ENCODE data around the gene GBGT1. TPM values are rescaled to one million over a fixed set of nuclear protein-coding genes. Genes with fewer than 3 reads are reported as not detected.

The GBGT1 gene
- total RNA-seq, 1 experiment from 2014 or later, result 16.5 TPM

DNA sequence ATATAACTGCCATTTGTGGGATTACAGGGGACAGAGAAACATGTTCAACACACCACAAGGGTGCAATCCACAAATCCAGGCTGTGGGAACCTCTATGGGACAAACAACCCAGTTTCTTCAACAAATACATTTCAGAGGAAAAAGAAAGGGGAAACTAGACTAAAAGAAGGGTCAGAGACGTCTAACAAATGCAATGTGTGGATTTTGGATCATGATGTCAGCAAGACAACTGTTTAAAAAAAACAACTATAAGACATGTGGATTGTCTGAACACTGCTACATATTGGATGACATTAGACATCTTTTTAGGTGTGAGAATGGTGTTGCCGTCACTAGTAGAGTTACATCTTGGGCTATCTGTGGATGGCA is 38.8 kb downstream of the GBGT1 start (continued):
- TF ChIP-seq, protein P1, sequence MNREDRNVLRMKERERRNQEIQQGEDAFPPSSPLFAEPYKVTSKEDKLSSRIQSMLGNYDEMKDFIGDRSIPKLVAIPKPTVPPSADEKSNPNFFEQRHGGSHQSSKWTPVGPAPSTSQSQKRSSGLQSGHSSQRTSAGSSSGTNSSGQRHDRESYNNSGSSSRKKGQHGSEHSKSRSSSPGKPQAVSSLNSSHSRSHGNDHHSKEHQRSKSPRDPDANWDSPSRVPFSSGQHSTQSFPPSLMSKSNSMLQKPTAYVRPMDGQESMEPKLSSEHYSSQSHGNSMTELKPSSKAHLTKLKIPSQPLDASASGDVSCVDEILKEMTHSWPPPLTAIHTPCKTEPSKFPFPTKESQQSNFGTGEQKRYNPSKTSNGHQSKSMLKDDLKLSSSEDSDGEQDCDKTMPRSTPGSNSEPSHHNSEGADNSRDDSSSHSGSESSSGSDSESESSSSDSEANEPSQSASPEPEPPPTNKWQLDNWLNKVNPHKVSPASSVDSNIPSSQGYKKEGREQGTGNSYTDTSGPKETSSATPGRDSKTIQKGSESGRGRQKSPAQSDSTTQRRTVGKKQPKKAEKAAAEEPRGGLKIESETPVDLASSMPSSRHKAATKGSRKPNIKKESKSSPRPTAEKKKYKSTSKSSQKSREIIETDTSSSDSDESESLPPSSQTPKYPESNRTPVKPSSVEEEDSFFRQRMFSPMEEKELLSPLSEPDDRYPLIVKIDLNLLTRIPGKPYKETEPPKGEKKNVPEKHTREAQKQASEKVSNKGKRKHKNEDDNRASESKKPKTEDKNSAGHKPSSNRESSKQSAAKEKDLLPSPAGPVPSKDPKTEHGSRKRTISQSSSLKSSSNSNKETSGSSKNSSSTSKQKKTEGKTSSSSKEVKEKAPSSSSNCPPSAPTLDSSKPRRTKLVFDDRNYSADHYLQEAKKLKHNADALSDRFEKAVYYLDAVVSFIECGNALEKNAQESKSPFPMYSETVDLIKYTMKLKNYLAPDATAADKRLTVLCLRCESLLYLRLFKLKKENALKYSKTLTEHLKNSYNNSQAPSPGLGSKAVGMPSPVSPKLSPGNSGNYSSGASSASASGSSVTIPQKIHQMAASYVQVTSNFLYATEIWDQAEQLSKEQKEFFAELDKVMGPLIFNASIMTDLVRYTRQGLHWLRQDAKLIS (CRISPR knock-in tag; IDR thresholded peaks at IDR 0.05; ENCODE audit: borderline replicate concordance), result no peak
- TF ChIP-seq EMX1 (CRISPR knock-in tag; IDR thresholded peaks at IDR 0.05) (no peak), RORB (CRISPR knock-in tag; IDR thresholded peaks at IDR 0.05) (no peak), GTF2I (CRISPR knock-in tag; conservative IDR thresholded peaks at IDR 0.05) (no peak), ZNF416 (CRISPR knock-in tag; IDR thresholded peaks at IDR 0.05) (no peak), ZNF396 (CRISPR knock-in tag; IDR thresholded peaks at IDR 0.05; ENCODE audit: borderline replicate concordance) (no peak)
- TF ChIP-seq, protein P2, sequence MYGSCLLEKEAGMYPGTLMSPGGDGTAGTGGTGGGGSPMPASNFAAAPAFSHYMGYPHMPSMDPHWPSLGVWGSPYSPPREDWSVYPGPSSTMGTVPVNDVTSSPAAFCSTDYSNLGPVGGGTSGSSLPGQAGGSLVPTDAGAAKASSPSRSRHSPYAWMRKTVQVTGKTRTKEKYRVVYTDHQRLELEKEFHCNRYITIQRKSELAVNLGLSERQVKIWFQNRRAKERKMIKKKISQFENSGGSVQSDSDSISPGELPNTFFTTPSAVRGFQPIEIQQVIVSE (CRISPR knock-in tag; IDR thresholded peaks at IDR 0.05; ENCODE audit: borderline replicate concordance), result no peak
- TF ChIP-seq, protein P3, sequence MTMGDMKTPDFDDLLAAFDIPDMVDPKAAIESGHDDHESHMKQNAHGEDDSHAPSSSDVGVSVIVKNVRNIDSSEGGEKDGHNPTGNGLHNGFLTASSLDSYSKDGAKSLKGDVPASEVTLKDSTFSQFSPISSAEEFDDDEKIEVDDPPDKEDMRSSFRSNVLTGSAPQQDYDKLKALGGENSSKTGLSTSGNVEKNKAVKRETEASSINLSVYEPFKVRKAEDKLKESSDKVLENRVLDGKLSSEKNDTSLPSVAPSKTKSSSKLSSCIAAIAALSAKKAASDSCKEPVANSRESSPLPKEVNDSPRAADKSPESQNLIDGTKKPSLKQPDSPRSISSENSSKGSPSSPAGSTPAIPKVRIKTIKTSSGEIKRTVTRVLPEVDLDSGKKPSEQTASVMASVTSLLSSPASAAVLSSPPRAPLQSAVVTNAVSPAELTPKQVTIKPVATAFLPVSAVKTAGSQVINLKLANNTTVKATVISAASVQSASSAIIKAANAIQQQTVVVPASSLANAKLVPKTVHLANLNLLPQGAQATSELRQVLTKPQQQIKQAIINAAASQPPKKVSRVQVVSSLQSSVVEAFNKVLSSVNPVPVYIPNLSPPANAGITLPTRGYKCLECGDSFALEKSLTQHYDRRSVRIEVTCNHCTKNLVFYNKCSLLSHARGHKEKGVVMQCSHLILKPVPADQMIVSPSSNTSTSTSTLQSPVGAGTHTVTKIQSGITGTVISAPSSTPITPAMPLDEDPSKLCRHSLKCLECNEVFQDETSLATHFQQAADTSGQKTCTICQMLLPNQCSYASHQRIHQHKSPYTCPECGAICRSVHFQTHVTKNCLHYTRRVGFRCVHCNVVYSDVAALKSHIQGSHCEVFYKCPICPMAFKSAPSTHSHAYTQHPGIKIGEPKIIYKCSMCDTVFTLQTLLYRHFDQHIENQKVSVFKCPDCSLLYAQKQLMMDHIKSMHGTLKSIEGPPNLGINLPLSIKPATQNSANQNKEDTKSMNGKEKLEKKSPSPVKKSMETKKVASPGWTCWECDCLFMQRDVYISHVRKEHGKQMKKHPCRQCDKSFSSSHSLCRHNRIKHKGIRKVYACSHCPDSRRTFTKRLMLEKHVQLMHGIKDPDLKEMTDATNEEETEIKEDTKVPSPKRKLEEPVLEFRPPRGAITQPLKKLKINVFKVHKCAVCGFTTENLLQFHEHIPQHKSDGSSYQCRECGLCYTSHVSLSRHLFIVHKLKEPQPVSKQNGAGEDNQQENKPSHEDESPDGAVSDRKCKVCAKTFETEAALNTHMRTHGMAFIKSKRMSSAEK (CRISPR knock-in tag; IDR thresholded peaks at IDR 0.05; ENCODE audit: borderline replicate concordance), result no peak

DNA sequence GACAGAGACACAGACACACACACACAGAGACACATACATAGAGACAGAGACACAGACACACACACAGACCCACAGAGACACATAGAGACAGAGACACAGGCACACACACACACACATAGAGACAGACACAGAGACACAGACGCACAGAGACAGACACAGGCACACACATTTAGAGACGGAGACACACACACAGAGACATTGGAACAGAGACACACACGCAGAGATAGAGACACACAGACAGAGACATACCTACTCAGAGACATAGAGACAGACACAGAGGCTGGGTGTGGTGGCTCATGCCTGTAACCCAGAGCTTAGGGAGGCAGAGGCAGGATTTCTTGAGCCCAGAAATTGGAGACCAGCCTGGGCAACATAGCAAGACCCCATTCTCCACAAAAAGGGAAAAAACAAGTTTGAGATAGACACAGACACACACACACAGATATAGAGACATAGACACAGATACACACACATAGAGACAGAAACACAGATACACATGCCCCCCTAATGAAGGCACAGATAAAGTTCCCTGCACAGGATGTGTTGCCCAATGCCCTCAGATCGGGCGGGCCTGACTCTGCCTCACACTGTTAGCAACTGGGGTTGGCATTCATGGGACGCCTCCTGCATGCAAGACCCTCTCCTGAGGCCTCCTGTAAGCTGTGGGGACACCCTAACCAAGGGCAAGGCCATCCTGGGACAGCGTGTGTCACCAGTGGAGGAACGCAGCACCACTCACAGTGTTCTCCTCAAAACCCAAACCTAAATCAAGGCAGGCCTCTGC is 39.4 kb downstream of the GBGT1 start:
- Mint-ChIP-seq H3K27ac (no peak overlapping the region), H3K9me3 (no peaks in the 10 kb centered on the region), H3K4me1 (peaks cover 9% of the 10 kb centered on the region; the same call in 1 of the 2 replicates), H3K36me3 (no peaks in the 10 kb centered on the region), H3K4me3 (no peak overlapping the region), H3K27me3 (ENCODE audit: low read depth) (peaks cover 36% of the 10 kb centered on the region)
- DNase-seq (ENCODE audit: low spot score), result no peak
- ATAC-seq, result no peak
- CTCF ChIA-PET, result interaction anchor here (4.2 kb wide), 1 partner anchor 20 kb away, joined by 21 read pairs; no protein-coding TSS in a partner anchor
- no peak for TF ChIP-seq TEAD1 (CRISPR knock-in tag; IDR thresholded peaks at IDR 0.05)
- peak; percentile 78 for TF ChIP-seq ZNF121 (CRISPR knock-in tag; IDR thresholded peaks at IDR 0.05)
- POLR2A ChIA-PET, result no interaction called here

DNA sequence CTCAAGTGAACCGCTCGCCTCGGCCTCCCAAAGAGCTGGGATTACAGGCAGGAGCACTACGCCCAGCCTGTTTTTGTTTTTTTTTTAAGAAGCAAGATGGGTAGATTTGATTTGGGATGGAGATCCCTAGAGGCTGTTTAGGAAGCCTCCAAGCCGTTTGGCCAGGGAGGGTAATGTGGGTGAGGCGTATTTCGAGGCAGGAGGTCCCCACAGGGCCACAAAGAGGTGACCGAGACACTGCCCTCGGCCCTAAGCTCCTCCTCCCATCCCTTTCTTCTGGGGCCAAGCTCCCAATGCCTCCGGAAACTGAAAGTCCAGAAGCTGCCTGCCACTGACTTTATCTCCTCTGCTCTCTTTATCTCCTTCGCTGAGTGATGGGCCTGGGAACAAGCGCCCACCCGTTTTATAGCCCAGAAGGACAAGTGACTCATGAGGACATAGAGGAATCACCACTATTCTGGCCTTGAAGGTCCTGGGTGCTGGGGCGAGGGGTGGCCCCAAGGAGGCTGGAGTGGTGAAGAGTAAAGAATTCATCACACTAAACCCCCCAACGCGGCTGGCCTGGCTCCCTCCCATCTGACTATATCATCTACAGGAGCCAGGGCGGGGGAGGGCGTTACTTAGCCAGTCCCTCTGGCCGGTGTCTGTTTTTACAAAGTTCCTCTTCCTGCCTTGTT is 40.6 kb downstream of the GBGT1 start:
- Mint-ChIP-seq H3K27ac (no peak overlapping the region), H3K36me3 (no peaks in the 10 kb centered on the region), H3K4me3 (no peak overlapping the region), H3K27me3 (ENCODE audit: low read depth) (peaks cover 49% of the 10 kb centered on the region), H3K4me1 (peaks cover 12% of the 10 kb centered on the region), H3K9me3 (no peaks in the 10 kb centered on the region)
- POLR2A ChIA-PET, result no interaction called here
- DNase-seq (ENCODE audit: low spot score), result no peak
- ATAC-seq, result no peak
- TF ChIP-seq, protein P4, sequence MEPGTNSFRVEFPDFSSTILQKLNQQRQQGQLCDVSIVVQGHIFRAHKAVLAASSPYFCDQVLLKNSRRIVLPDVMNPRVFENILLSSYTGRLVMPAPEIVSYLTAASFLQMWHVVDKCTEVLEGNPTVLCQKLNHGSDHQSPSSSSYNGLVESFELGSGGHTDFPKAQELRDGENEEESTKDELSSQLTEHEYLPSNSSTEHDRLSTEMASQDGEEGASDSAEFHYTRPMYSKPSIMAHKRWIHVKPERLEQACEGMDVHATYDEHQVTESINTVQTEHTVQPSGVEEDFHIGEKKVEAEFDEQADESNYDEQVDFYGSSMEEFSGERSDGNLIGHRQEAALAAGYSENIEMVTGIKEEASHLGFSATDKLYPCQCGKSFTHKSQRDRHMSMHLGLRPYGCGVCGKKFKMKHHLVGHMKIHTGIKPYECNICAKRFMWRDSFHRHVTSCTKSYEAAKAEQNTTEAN (CRISPR knock-in tag; IDR thresholded peaks at IDR 0.05), result no peak
- no peak for TF ChIP-seq ATF1 (CRISPR knock-in tag; IDR thresholded peaks at IDR 0.05)
- no peak for TF ChIP-seq ZNF219 (CRISPR knock-in tag; IDR thresholded peaks at IDR 0.05; ENCODE audit: borderline replicate concordance)
- CTCF ChIA-PET, result interaction anchor here (0.8 to 1.3 kb wide), 7 partner anchors 9 to 75 kb away, joined by 3 to 9 read pairs (median 4); no protein-coding TSS in a partner anchor

All from WTC11 (cell line).